Uterus (tissue), 2 donors: ENCODE data around the gene SP140L.

Experiments used
- POLR2A ChIP-seq, 2 donors: fragments of 450-650 bp; IDR thresholded peaks; one replicate each; pipeline ENCODE4 v1.6.1; 2016; ENCODE audit warnings: antibody characterized with exemption in 2 of 2, mild to moderate bottlenecking in 1 of 2, moderate library complexity in 1 of 2
- TF ChIP-seq, protein P1 (sequence below), 4 experiments: fragments of 200-600 bp in 2 of 4; fragments of 450-650 bp in 2 of 4; sonication (generic) in 2 of 4; IDR thresholded peaks; one replicate each; pipeline ENCODE4 v1.5.1; 2016 to 2019; ENCODE audit warnings: antibody characterized with exemption in 4 of 4, mild to moderate bottlenecking in 2 of 4, moderate library complexity in 1 of 4

DNA sequence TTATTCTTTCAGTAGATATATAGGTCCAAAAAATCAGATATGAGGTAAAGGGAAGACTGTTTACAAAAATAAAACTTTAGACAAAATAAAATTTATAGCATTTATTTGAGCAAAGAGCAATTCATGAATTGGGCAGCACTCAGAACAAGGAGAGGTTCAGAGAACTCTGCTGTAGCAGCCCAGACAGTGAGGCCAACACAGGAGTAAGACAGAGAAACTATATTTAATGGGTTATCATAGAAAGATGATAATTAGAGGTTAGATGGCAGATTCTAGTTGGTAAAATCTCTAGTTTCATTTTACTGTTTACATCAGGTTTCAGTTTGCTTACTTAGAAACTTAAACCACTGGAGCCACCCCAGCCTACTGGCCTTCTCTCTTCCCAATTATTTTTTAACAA is 30.1 kb upstream of the SP140L start:
- TF ChIP-seq, protein P1, sequence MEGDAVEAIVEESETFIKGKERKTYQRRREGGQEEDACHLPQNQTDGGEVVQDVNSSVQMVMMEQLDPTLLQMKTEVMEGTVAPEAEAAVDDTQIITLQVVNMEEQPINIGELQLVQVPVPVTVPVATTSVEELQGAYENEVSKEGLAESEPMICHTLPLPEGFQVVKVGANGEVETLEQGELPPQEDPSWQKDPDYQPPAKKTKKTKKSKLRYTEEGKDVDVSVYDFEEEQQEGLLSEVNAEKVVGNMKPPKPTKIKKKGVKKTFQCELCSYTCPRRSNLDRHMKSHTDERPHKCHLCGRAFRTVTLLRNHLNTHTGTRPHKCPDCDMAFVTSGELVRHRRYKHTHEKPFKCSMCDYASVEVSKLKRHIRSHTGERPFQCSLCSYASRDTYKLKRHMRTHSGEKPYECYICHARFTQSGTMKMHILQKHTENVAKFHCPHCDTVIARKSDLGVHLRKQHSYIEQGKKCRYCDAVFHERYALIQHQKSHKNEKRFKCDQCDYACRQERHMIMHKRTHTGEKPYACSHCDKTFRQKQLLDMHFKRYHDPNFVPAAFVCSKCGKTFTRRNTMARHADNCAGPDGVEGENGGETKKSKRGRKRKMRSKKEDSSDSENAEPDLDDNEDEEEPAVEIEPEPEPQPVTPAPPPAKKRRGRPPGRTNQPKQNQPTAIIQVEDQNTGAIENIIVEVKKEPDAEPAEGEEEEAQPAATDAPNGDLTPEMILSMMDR (IDR thresholded peaks at IDR 0.05) = no peak
- TF ChIP-seq POLR2A (IDR thresholded peaks at IDR 0.05) = no peak
